ENCODE measurements around the gene CGB8. TPM values are rescaled to one million over a fixed set of nuclear protein-coding genes. Genes with fewer than 3 reads are reported as not detected.
A peak's percentile ranks its signal among the peaks of the same experiment; 100 is the strongest.
"Not testable (repeated sequence)": the region's sequence is repeated elsewhere in the genome, so short reads cannot be mapped to it uniquely, and the experiment has no call there.

CGB8 gene
- total RNA-seq, 1 experiment from 2014 or later, result not detected

- DNase-seq; H3K9me3 ChIP-seq (ENCODE audit: low read length); H3K9ac ChIP-seq (ENCODE audit: low read length); H3K36me3 ChIP-seq (ENCODE audit: insufficient read depth, low read length); H3K4me3 ChIP-seq (ENCODE audit: low read length); H3K27ac ChIP-seq (ENCODE audit: low read length); H2AFZ ChIP-seq (ENCODE audit: low read length); H3K4me1 ChIP-seq (ENCODE audit: low read length); H3K27me3 ChIP-seq (ENCODE audit: low read length); H4K20me1 ChIP-seq (ENCODE audit: insufficient read depth, low read depth, low read length); H3K9me2 ChIP-seq (replicated peaks; ENCODE audit: insufficient read depth, low read length); H3K4me2 ChIP-seq (ENCODE audit: low read depth, low read length, poor library complexity, severe bottlenecking); H3K79me2 ChIP-seq (ENCODE audit: low read length): not testable (repeated sequence)
These were observed 19.2 kb downstream of the CGB8 start for GRCh38 chr19:49029749-49030148.

- not testable (repeated sequence) for DNase-seq; H2AFZ ChIP-seq (ENCODE audit: low read length); H3K79me2 ChIP-seq (ENCODE audit: low read length); H4K20me1 ChIP-seq (ENCODE audit: insufficient read depth, low read depth, low read length); H3K9ac ChIP-seq (ENCODE audit: low read length); H3K4me3 ChIP-seq (ENCODE audit: low read length); H3K4me2 ChIP-seq (ENCODE audit: low read depth, low read length, poor library complexity, severe bottlenecking); H3K9me3 ChIP-seq (ENCODE audit: low read length); H3K27ac ChIP-seq (ENCODE audit: low read length); H3K4me1 ChIP-seq (ENCODE audit: low read length); H3K27me3 ChIP-seq (ENCODE audit: low read length); H3K36me3 ChIP-seq (ENCODE audit: insufficient read depth, low read length); H3K9me2 ChIP-seq (replicated peaks; ENCODE audit: insufficient read depth, low read length)
These were observed 20.2 kb downstream of the CGB8 start for GRCh38 chr19:49028686-49029085.

GRCh38 chr19:49025599-49025998, 23.3 kb downstream of the CGB8 start:
- not testable (repeated sequence) for H3K27me3 ChIP-seq (ENCODE audit: low read length); DNase-seq; H3K4me3 ChIP-seq (ENCODE audit: low read length); H3K9me2 ChIP-seq (replicated peaks; ENCODE audit: insufficient read depth, low read length); H3K27ac ChIP-seq (ENCODE audit: low read length); H3K4me1 ChIP-seq (ENCODE audit: low read length); H3K9ac ChIP-seq (ENCODE audit: low read length); H3K79me2 ChIP-seq (ENCODE audit: low read length); H2AFZ ChIP-seq (ENCODE audit: low read length); H3K36me3 ChIP-seq (ENCODE audit: insufficient read depth, low read length); H3K4me2 ChIP-seq (ENCODE audit: low read depth, low read length, poor library complexity, severe bottlenecking); H3K9me3 ChIP-seq (ENCODE audit: low read length)
- H4K20me1 ChIP-seq (ENCODE audit: insufficient read depth, low read depth, low read length), result peaks cover 11% of the 10 kb centered on the region; the same call in 1 of the 2 replicates

- Histone ChIP-seq H3K4me1 (ENCODE audit: low read length) (peaks cover 12% of the 10 kb centered on the region), H4K20me1 (ENCODE audit: insufficient read depth, low read depth, low read length) (peaks cover 16% of the 10 kb centered on the region; the same call in 1 of the 2 replicates)
- H3K9me2 ChIP-seq (replicated peaks; ENCODE audit: insufficient read depth, low read length); H3K4me3 ChIP-seq (ENCODE audit: low read length); H3K9me3 ChIP-seq (ENCODE audit: low read length); DNase-seq; H3K79me2 ChIP-seq (ENCODE audit: low read length); H2AFZ ChIP-seq (ENCODE audit: low read length); H3K36me3 ChIP-seq (ENCODE audit: insufficient read depth, low read length); H3K27me3 ChIP-seq (ENCODE audit: low read length); H3K4me2 ChIP-seq (ENCODE audit: low read depth, low read length, poor library complexity, severe bottlenecking); H3K27ac ChIP-seq (ENCODE audit: low read length); H3K9ac ChIP-seq (ENCODE audit: low read length): not testable (repeated sequence)
These were observed 23.8 kb downstream of the CGB8 start for GRCh38 chr19:49025088-49025487.

- Histone ChIP-seq H3K4me1 (ENCODE audit: low read length) (peaks cover 12% of the 10 kb centered on the region), H4K20me1 (ENCODE audit: insufficient read depth, low read depth, low read length) (peaks cover 22% of the 10 kb centered on the region; the same call in 1 of the 2 replicates)
- not testable (repeated sequence) for H3K4me3 ChIP-seq (ENCODE audit: low read length); H3K27me3 ChIP-seq (ENCODE audit: low read length); H3K9me3 ChIP-seq (ENCODE audit: low read length); H3K9me2 ChIP-seq (replicated peaks; ENCODE audit: insufficient read depth, low read length); H2AFZ ChIP-seq (ENCODE audit: low read length); DNase-seq; H3K79me2 ChIP-seq (ENCODE audit: low read length); H3K9ac ChIP-seq (ENCODE audit: low read length); H3K36me3 ChIP-seq (ENCODE audit: insufficient read depth, low read length); H3K27ac ChIP-seq (ENCODE audit: low read length); H3K4me2 ChIP-seq (ENCODE audit: low read depth, low read length, poor library complexity, severe bottlenecking)
These were observed 24.7 kb downstream of the CGB8 start, which contains the start of gene CGB3 for GRCh38 chr19:49024233-49024632. Gene CGB3, minus strand, starts transcription at chr19:49024333. Its CDS starts 362 bp downstream, at chr19:49023971.

GRCh38 chr19:49022116-49022515, 26.8 kb downstream of the CGB8 start:
- Histone ChIP-seq H3K27me3 (ENCODE audit: low read length) (no peaks in the 10 kb centered on the region), H2AFZ (ENCODE audit: low read length) (no peak overlapping the region), H3K4me1 (ENCODE audit: low read length) (peaks cover 16% of the 10 kb centered on the region), H3K9me3 (ENCODE audit: low read length) (no peaks in the 10 kb centered on the region), H3K9me2 (replicated peaks; ENCODE audit: insufficient read depth, low read length) (no peaks in the 10 kb centered on the region), H3K4me3 (ENCODE audit: low read length) (no peak overlapping the region), H4K20me1 (ENCODE audit: insufficient read depth, low read depth, low read length) (peaks cover 22% of the 10 kb centered on the region; the same call in 1 of the 2 replicates), H3K79me2 (ENCODE audit: low read length) (no peaks in the 10 kb centered on the region), H3K27ac (ENCODE audit: low read length) (no peak overlapping the region), H3K4me2 (ENCODE audit: low read depth, low read length, poor library complexity, severe bottlenecking) (no peak overlapping the region), H3K36me3 (ENCODE audit: insufficient read depth, low read length) (no peaks in the 10 kb centered on the region), H3K9ac (ENCODE audit: low read length) (no peak overlapping the region)
- DNase-seq, result peak; percentile 49

GRCh38 chr19:49020931-49021895, 27.7 kb downstream of the CGB8 start:
- peak; percentile 78 for DNase-seq
- H3K4me3 ChIP-seq (ENCODE audit: low read length), result no peak overlapping the region
- H4K20me1 ChIP-seq (ENCODE audit: insufficient read depth, low read depth, low read length), result peaks cover 22% of the 10 kb centered on the region; the same call in 1 of the 2 replicates
- no peak overlapping the region for H3K27ac ChIP-seq (ENCODE audit: low read length)
- H3K27me3 ChIP-seq (ENCODE audit: low read length), result no peaks in the 10 kb centered on the region
- H3K9me2 ChIP-seq (replicated peaks; ENCODE audit: insufficient read depth, low read length), result no peaks in the 10 kb centered on the region
- no peak overlapping the region for H2AFZ ChIP-seq (ENCODE audit: low read length)
- H3K79me2 ChIP-seq (ENCODE audit: low read length), result no peaks in the 10 kb centered on the region
- no peak overlapping the region for H3K9ac ChIP-seq (ENCODE audit: low read length)
- H3K9me3 ChIP-seq (ENCODE audit: low read length), result no peaks in the 10 kb centered on the region
- no peaks in the 10 kb centered on the region for H3K36me3 ChIP-seq (ENCODE audit: insufficient read depth, low read length)
- H3K4me2 ChIP-seq (ENCODE audit: low read depth, low read length, poor library complexity, severe bottlenecking), result peak overlapping the region; percentile 8
- H3K4me1 ChIP-seq (ENCODE audit: low read length), result peaks cover 16% of the 10 kb centered on the region

- Histone ChIP-seq H3K4me3 (ENCODE audit: low read length) (no peak overlapping the region), H3K9ac (ENCODE audit: low read length) (no peak overlapping the region), H2AFZ (ENCODE audit: low read length) (no peak overlapping the region), H3K4me2 (ENCODE audit: low read depth, low read length, poor library complexity, severe bottlenecking) (no peak overlapping the region), H3K4me1 (ENCODE audit: low read length) (peaks cover 16% of the 10 kb centered on the region), H4K20me1 (ENCODE audit: insufficient read depth, low read depth, low read length) (peaks cover 22% of the 10 kb centered on the region; the same call in 1 of the 2 replicates), H3K27ac (ENCODE audit: low read length) (no peak overlapping the region), H3K9me2 (replicated peaks; ENCODE audit: insufficient read depth, low read length) (no peaks in the 10 kb centered on the region), H3K36me3 (ENCODE audit: insufficient read depth, low read length) (no peaks in the 10 kb centered on the region), H3K9me3 (ENCODE audit: low read length) (no peaks in the 10 kb centered on the region), H3K27me3 (ENCODE audit: low read length) (no peaks in the 10 kb centered on the region), H3K79me2 (ENCODE audit: low read length) (no peaks in the 10 kb centered on the region)
- DNase-seq, result peak; percentile 64
These were observed 28.6 kb downstream of the CGB8 start for GRCh38 chr19:49020342-49020741.

Data from Karpas-422 (cell line).